ENCODE measurements around the gene FOXI3.

The FOXI3 gene

GRCh38 chr2:88452565-88452905, at the start of gene FOXI3:
Gene FOXI3, minus strand, starts transcription at chr2:88452693. Its CDS starts 158 bp downstream, at chr2:88452535.
- no peak for DNase-seq (ENCODE audit: low read depth)

GRCh38 chr2:88500691-88501090, 48.2 kb upstream of the FOXI3 start:
- no peak for DNase-seq (ENCODE audit: low read depth)

GRCh38 chr2:88499204-88499603, 46.7 kb upstream of the FOXI3 start:
- no peak for DNase-seq (ENCODE audit: low read depth)

- DNase-seq (ENCODE audit: low read depth) = no peak
These were observed 41.0 kb upstream of the FOXI3 start for GRCh38 chr2:88493481-88493880.

- no peak for DNase-seq (ENCODE audit: low read depth)
These were observed 39.5 kb upstream of the FOXI3 start for GRCh38 chr2:88492002-88492401.

- DNase-seq (ENCODE audit: low read depth) = no peak
These were observed 36.7 kb upstream of the FOXI3 start for GRCh38 chr2:88489181-88489580.

GRCh38 chr2:88483200-88483599, 30.7 kb upstream of the FOXI3 start:
- no peak for DNase-seq (ENCODE audit: low read depth)

GRCh38 chr2:88481691-88482336, 29.3 kb upstream of the FOXI3 start:
- peak; percentile 16 for DNase-seq (ENCODE audit: low read depth)

GRCh38 chr2:88472811-88473210, 20.3 kb upstream of the FOXI3 start:
- DNase-seq (ENCODE audit: low read depth) = no peak

GRCh38 chr2:88471083-88471942, 18.8 kb upstream of the FOXI3 start:
- DNase-seq (ENCODE audit: low read depth) = no peak

- DNase-seq (ENCODE audit: low read depth) = no peak
These were observed 17.0 kb upstream of the FOXI3 start for GRCh38 chr2:88469202-88470114.

- no peak for DNase-seq (ENCODE audit: low read depth)
These were observed 11.7 kb upstream of the FOXI3 start for GRCh38 chr2:88464153-88464552.

GRCh38 chr2:88458633-88459032, 6.1 kb upstream of the FOXI3 start:
- no peak for DNase-seq (ENCODE audit: low read depth)

- no peak for DNase-seq (ENCODE audit: low read depth)
These were observed 588 bp upstream of the FOXI3 start for GRCh38 chr2:88452980-88453582.

- no peak for DNase-seq (ENCODE audit: low read depth)
These were observed 505 bp downstream of the FOXI3 start for GRCh38 chr2:88451811-88452564.

- no peak for DNase-seq (ENCODE audit: low read depth)
These were observed 1.3 kb downstream of the FOXI3 start for GRCh38 chr2:88450925-88451810.

- no peak for DNase-seq (ENCODE audit: low read depth)
These were observed 2.3 kb downstream of the FOXI3 start for GRCh38 chr2:88450186-88450585.

- DNase-seq (ENCODE audit: low read depth) = no peak
These were observed 4.2 kb downstream of the FOXI3 start for GRCh38 chr2:88448248-88448647.

GRCh38 chr2:88443353-88443938, 9.0 kb downstream of the FOXI3 start:
- no peak for DNase-seq (ENCODE audit: low read depth)

GRCh38 chr2:88442473-88442872, 10.0 kb downstream of the FOXI3 start:
- no peak for DNase-seq (ENCODE audit: low read depth)
